ENCODE results near the gene THAP3. TPM values are rescaled to one million over a fixed set of nuclear protein-coding genes. Genes with fewer than 3 reads are reported as not detected.

The THAP3 gene, protein sequence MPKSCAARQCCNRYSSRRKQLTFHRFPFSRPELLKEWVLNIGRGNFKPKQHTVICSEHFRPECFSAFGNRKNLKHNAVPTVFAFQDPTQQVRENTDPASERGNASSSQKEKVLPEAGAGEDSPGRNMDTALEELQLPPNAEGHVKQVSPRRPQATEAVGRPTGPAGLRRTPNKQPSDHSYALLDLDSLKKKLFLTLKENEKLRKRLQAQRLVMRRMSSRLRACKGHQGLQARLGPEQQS
- total RNA-seq: 34.4 and 35.5 TPM in 2 replicates
- 5.3 and 6.5 TPM in 2 replicates for polyA plus RNA-seq
- 11.6 and 13.5 TPM in 2 replicates for polyA plus RNA-seq (2012)
- polyA minus RNA-seq (ENCODE audit: low replicate concordance): 5.3 and 7.2 TPM in 2 replicates

DNA sequence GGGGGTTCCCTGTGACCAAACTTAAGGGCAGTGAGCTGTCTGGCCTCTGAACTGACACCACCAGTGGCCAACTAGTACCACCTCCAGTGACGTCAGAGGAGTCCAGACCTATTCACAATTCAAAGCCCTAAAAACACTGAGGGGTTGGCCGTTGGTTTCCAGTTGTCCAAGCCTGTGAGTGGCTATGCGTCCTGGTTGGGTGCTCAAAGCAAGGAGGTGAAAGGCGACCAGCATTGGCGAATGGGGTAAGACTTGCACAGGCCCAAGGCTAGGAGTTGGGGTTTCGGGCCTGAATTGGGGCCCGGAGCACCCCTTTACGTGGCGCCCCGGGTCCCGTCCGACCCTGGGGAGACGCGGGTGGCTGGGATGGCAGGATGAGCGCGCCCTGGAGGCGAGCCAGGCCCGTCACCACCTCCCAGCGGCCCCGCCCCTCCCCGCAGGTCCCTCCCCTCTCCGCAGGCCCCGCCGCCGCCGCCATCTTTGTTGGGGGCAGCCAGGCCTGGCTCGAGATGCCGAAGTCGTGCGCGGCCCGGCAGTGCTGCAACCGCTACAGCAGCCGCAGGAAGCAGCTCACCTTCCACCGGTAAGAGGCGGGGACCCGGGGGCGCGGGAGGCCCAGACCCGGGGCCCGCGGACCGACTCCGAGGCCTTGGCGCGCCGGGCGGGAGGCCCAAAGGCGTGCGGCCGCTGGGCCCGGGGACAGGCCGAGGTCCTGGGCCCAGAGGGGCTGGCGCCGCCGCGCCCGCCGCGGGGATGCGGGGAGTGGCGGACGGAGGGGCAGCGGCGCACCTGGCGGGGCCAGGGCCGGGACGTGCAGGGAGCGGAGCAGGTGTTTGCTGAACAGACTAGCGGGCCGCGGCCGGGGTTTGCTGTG is at the start of gene THAP3:
TSS of gene THAP3 (plus strand) at position 159 of the 874 bp plus-strand sequence. CDS start at position 510, 351 bp downstream.
- peak within 1 kb of the TSS; percentile 70 to 91 (median 87) for H3K4me3 ChIP-seq (replicated peaks in 1 of 4; ENCODE audit: control extremely low read depth in 1 of 4, insufficient read depth in 1 of 4, low read depth in 3 of 4, low read length in 4 of 4)
- TF ChIP-seq EZH2 (IDR thresholded peaks at IDR 0.05; ENCODE audit: low read length, missing control alignments): no peak
- TF ChIP-seq, protein P1, sequence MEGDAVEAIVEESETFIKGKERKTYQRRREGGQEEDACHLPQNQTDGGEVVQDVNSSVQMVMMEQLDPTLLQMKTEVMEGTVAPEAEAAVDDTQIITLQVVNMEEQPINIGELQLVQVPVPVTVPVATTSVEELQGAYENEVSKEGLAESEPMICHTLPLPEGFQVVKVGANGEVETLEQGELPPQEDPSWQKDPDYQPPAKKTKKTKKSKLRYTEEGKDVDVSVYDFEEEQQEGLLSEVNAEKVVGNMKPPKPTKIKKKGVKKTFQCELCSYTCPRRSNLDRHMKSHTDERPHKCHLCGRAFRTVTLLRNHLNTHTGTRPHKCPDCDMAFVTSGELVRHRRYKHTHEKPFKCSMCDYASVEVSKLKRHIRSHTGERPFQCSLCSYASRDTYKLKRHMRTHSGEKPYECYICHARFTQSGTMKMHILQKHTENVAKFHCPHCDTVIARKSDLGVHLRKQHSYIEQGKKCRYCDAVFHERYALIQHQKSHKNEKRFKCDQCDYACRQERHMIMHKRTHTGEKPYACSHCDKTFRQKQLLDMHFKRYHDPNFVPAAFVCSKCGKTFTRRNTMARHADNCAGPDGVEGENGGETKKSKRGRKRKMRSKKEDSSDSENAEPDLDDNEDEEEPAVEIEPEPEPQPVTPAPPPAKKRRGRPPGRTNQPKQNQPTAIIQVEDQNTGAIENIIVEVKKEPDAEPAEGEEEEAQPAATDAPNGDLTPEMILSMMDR (conservative IDR thresholded peaks at IDR 0.05 in 1 of 2, IDR thresholded peaks at IDR 0.05 in 1 of 2; ENCODE audit: low read depth in 1 of 2, low read length in 2 of 2): no peak
- peaks cover 38% of the 10 kb centered on the region for H3K79me2 ChIP-seq (ENCODE audit: control insufficient read depth, insufficient read depth, low read length)
- DNase-seq (ENCODE audit: low read depth in 2 of 2): peak; percentile 87 to 93
- peak within 1 kb of the TSS; percentile 82 for H3K27ac ChIP-seq (ENCODE audit: insufficient read depth, low read length)
- peak within 1 kb of the TSS; percentile 78 for H2AFZ ChIP-seq (ENCODE audit: low read length)
- no peaks in the 10 kb centered on the region for H3K27me3 ChIP-seq (ENCODE audit: control insufficient read depth, insufficient read depth, low read length)
- no peaks in the 10 kb centered on the region for H3K4me1 ChIP-seq (ENCODE audit: control insufficient read depth, extremely low read depth, insufficient read depth, low read length)
- no peaks in the 10 kb centered on the region for H3K9me3 ChIP-seq (ENCODE audit: control insufficient read depth, insufficient read depth, low read depth, low read length)
- H3K4me2 ChIP-seq (ENCODE audit: extremely low read depth, insufficient read depth, low read length): peak within 1 kb of the TSS; percentile 88
- H4K20me1 ChIP-seq (ENCODE audit: control insufficient read depth, extremely low read depth, insufficient read depth, low read length): no peaks in the 10 kb centered on the region
- H3K36me3 ChIP-seq (ENCODE audit: control insufficient read depth, insufficient read depth, low read length): peaks cover 36% of the 10 kb centered on the region
- H3K9ac ChIP-seq (ENCODE audit: insufficient read depth, low read length): peak within 1 kb of the TSS; percentile 82

DNA sequence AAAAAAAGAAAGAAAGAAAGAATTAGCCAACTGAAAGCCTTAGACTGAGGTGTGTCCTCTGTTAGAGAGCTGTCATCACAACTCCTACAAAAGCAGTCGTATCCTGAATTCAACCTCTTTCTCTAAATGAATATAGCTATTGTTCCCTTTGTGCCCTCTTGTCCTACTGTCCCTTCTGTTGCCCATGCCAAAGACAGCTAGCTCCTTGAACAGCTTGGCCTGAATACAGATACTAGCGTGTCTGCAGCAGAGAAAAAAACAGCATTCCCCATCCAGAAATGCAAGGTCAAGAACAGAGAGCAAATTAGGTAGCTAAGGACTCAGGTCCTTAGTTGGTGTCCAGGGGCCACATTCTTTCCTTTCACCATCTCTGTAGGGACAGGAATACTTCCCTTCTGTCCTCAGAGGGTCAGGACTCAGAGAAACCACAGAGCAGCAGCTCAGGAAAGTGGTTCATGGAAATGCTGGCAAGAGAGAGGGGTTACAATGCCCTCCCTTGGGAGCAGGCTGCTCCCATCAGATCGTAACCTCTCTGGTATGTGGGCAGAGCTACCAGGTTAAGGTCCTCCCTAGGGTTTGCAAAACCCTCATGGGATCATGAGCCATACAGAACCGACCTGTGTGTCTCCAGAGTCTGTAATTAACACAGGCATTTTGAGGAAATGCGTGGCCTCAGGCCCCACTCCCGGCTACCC is 46.7 kb upstream of the THAP3 start:
- peaks cover 6% of the 10 kb centered on the region for H3K79me2 ChIP-seq (ENCODE audit: control insufficient read depth, insufficient read depth, low read length)
- H3K9me3 ChIP-seq (ENCODE audit: control insufficient read depth, insufficient read depth, low read depth, low read length): no peaks in the 10 kb centered on the region
- peaks cover 2% of the 10 kb centered on the region for H3K36me3 ChIP-seq (ENCODE audit: control insufficient read depth, insufficient read depth, low read length)
- TF ChIP-seq, protein P1 (conservative IDR thresholded peaks at IDR 0.05 in 1 of 2, IDR thresholded peaks at IDR 0.05 in 1 of 2; ENCODE audit: low read depth in 1 of 2, low read length in 2 of 2): no peak
- TF ChIP-seq EZH2 (IDR thresholded peaks at IDR 0.05; ENCODE audit: low read length, missing control alignments): no peak
- peaks cover 12% of the 10 kb centered on the region for H3K4me1 ChIP-seq (ENCODE audit: control insufficient read depth, extremely low read depth, insufficient read depth, low read length)
- H3K27ac ChIP-seq (ENCODE audit: insufficient read depth, low read length): no peak overlapping the region
- no peak overlapping the region for H3K4me3 ChIP-seq (replicated peaks in 1 of 4; ENCODE audit: control extremely low read depth in 1 of 4, insufficient read depth in 1 of 4, low read depth in 3 of 4, low read length in 4 of 4)
- no peak overlapping the region for H3K9ac ChIP-seq (ENCODE audit: insufficient read depth, low read length)
- H3K27me3 ChIP-seq (ENCODE audit: control insufficient read depth, insufficient read depth, low read length): no peaks in the 10 kb centered on the region
- no peak for DNase-seq (ENCODE audit: low read depth in 2 of 2)
- no peak overlapping the region for H2AFZ ChIP-seq (ENCODE audit: low read length)
- H4K20me1 ChIP-seq (ENCODE audit: control insufficient read depth, extremely low read depth, insufficient read depth, low read length): no peaks in the 10 kb centered on the region
- no peak overlapping the region for H3K4me2 ChIP-seq (ENCODE audit: extremely low read depth, insufficient read depth, low read length)
